Small intestine (tissue), 7 donors: ENCODE measurements around the gene MYBBP1A. TPM values are rescaled to one million over a fixed set of nuclear protein-coding genes. Genes with fewer than 3 reads are reported as not detected.

Experiments used
- DNase-seq, 2 donors: peaks; one replicate each; pipeline versions ENCODE4 v3.0.0 to v3.0.0-alpha.2; 2013
- FAIRE-seq: peaks from 2 replicates; lab custom pipeline; 2012; peaks lifted over from hg19 to GRCh38; lab: Jason Lieb, UNC
- H3K27ac ChIP-seq, 3 donors: one replicate each; pipeline ENCODE4 v1.5.1; 2013; ENCODE audit warnings: low read length in 2 of 3, mild to moderate bottlenecking in 2 of 3, control low read depth in 1 of 3, inconsistent platforms in 1 of 3, low read depth in 1 of 3, moderate library complexity in 1 of 3
- H3K27me3 ChIP-seq, 3 donors: one replicate each; pipeline ENCODE4 v1.6.1; 2013; ENCODE audit warnings: low read length in 3 of 3, inconsistent platforms in 1 of 3; ENCODE audit not compliant: control insufficient read depth in 3 of 3, insufficient read depth in 3 of 3
- H3K36me3 ChIP-seq, 3 donors: one replicate each; pipeline ENCODE4 v1.6.1; 2013; ENCODE audit warnings: low read length in 3 of 3, inconsistent platforms in 1 of 3, low read depth in 1 of 3, mild to moderate bottlenecking in 1 of 3, moderate library complexity in 1 of 3; ENCODE audit not compliant: control insufficient read depth in 3 of 3, insufficient read depth in 2 of 3
- H3K4me1 ChIP-seq, 3 donors: one replicate each; pipeline ENCODE4 v1.6.1; 2013; ENCODE audit warnings: low read length in 2 of 3, inconsistent platforms in 1 of 3, low read depth in 1 of 3, mild to moderate bottlenecking in 1 of 3, moderate library complexity in 1 of 3; ENCODE audit not compliant: control insufficient read depth in 3 of 3, insufficient read depth in 2 of 3
- H3K4me3 ChIP-seq, 3 donors: one replicate each; pipeline ENCODE4 v1.5.1; 2013; ENCODE audit warnings: low read length in 3 of 3, control low read depth in 1 of 3, inconsistent platforms in 1 of 3, low read depth in 1 of 3, mild to moderate bottlenecking in 1 of 3, moderate library complexity in 1 of 3
- H3K9me3 ChIP-seq, 2 donors: one replicate each; pipeline ENCODE4 v1.6.1; 2013; ENCODE audit warnings: low read depth in 1 of 2, low read length in 1 of 2; ENCODE audit not compliant: control insufficient read depth in 2 of 2, insufficient read depth in 1 of 2
- WGBS, 3 donors: extraction: QIAGEN DNeasy Blood & Tissue Kit; methylation state at CpG; one replicate each; pipeline ENCODE4 v1.1.7; 2013; 5-methylcytosine and 5-hydroxymethylcytosine counted together
- polyA plus RNA-seq, 4 donors: library from polyadenylated mRNA; stranded (reverse) in 3 of 4; unstranded in 1 of 4; fragments of 200-250 nt in 3 of 4; fragments of 120-200 nt in 1 of 4; gene quantifications; one replicate each; pipeline versions ENCODE4 v1.2.1 to v1.2.3, GENCODE V29; 2013
- donor health status: healthy with polysubstance abuse.
- donor health status: control.
- donor health status: control.
- donor health status: Bipolar disorder and iron deficiency.
- donor health status: healthy.

MYBBP1A gene
- polyA plus RNA-seq, 4 donors, result 15.0 to 43.5 (median 25.1) TPM

GRCh38 chr17:4587195-4587594 lies 32.0 kb upstream of the MYBBP1A start:
- H3K36me3 ChIP-seq, result peaks cover 0 to 5% (median 0%) of the 10 kb centered on the region in 3 donors
- WGBS, 3 donors, result 80 to 94% (median 91%) methylated on average over 7 of the region's 7 CpGs
- H3K9me3 ChIP-seq, result no peaks in the 10 kb centered on the region
- H3K27me3 ChIP-seq, result peaks cover 11 to 23% (median 18%) of the 10 kb centered on the region in 3 donors
- peak overlapping the region in 1 of 3 donors; percentile 17 for H3K27ac ChIP-seq
- FAIRE-seq, result no peak
- no peak overlapping the region for H3K4me3 ChIP-seq
- peaks cover 0 to 42% (median 0%) of the 10 kb centered on the region in 3 donors for H3K4me1 ChIP-seq
- no peak for DNase-seq

GRCh38 chr17:4586043-4586442 lies 30.9 kb upstream of the MYBBP1A start:
- Histone ChIP-seq H3K4me3 (peak overlapping the region in 1 of 3 donors; percentile 46), H3K27me3 (peaks cover 11 to 23% (median 18%) of the 10 kb centered on the region in 3 donors), H3K9me3 (no peaks in the 10 kb centered on the region), H3K4me1 (peaks cover 0 to 42% (median 0%) of the 10 kb centered on the region in 3 donors), H3K36me3 (peaks cover 0 to 2% (median 0%) of the 10 kb centered on the region in 3 donors), H3K27ac (no peak overlapping the region)
- DNase-seq (peak in 1 of 2 donors; percentile 15), FAIRE-seq (no peak)
- 79 to 84% (median 79%) methylated on average over 9 of the region's 9 CpGs for WGBS, 3 donors

- Histone ChIP-seq H3K4me3 (peak overlapping the region in 1 of 3 donors; percentile 46), H3K4me1 (peaks cover 0 to 42% (median 0%) of the 10 kb centered on the region in 3 donors), H3K9me3 (no peaks in the 10 kb centered on the region), H3K36me3 (peaks cover 0 to 2% (median 0%) of the 10 kb centered on the region in 3 donors), H3K27me3 (peaks cover 11 to 23% (median 18%) of the 10 kb centered on the region in 3 donors), H3K27ac (no peak overlapping the region)
- FAIRE-seq (no peak), DNase-seq (no peak)
- WGBS, 3 donors, result 37 to 66% (median 51%) methylated on average over 7 of the region's 7 CpGs
Observed at GRCh38 chr17:4585638-4585994, 30.4 kb upstream of the MYBBP1A start.

GRCh38 chr17:4584917-4585637 lies 29.9 kb upstream of the MYBBP1A start:
- H3K4me1 ChIP-seq, result peaks cover 0 to 42% (median 0%) of the 10 kb centered on the region in 3 donors
- FAIRE-seq (no peak), DNase-seq (peak in 1 of 2 donors; percentile 65)
- H3K4me3 ChIP-seq, result peak overlapping the region in 2 of 3 donors; percentile 46 to 49
- H3K27me3 ChIP-seq, result peaks cover 11 to 23% (median 18%) of the 10 kb centered on the region in 3 donors
- H3K27ac ChIP-seq, result no peak overlapping the region
- WGBS, 3 donors, result 8 to 20% (median 18%) methylated on average over 32 to 57 of the region's 57 CpGs
- peaks cover 0 to 2% (median 0%) of the 10 kb centered on the region in 3 donors for H3K36me3 ChIP-seq
- H3K9me3 ChIP-seq, result no peaks in the 10 kb centered on the region

- 0 to 2% (median 1%) methylated on average over 53 to 100 of the region's 100 CpGs for WGBS, 3 donors
- no peaks in the 10 kb centered on the region for H3K9me3 ChIP-seq
- FAIRE-seq (no peak), DNase-seq (peak in 1 of 2 donors; percentile 76)
- peaks cover 0 to 42% (median 0%) of the 10 kb centered on the region in 3 donors for H3K4me1 ChIP-seq
- peak within 1 kb of the TSS in 1 of 3 donors; percentile 21 for H3K27ac ChIP-seq
- peaks cover 11 to 23% (median 18%) of the 10 kb centered on the region in 3 donors for H3K27me3 ChIP-seq
- H3K4me3 ChIP-seq, result peak within 1 kb of the TSS in 2 of 3 donors; percentile 49 to 52
- peaks cover 0 to 2% (median 0%) of the 10 kb centered on the region in 3 donors for H3K36me3 ChIP-seq
Observed at GRCh38 chr17:4584101-4584916, 29.1 kb upstream of the MYBBP1A start, which contains the start of gene SMTNL2. Gene SMTNL2, plus strand, starts transcription at chr17:4584529. Its CDS starts 77 bp downstream, at chr17:4584606.

- Histone ChIP-seq H3K9me3 (no peaks in the 10 kb centered on the region), H3K4me3 (peak overlapping the region in 2 of 3 donors; percentile 49 to 52), H3K4me1 (peaks cover 0 to 40% (median 0%) of the 10 kb centered on the region in 3 donors), H3K27me3 (peaks cover 11 to 23% (median 18%) of the 10 kb centered on the region in 3 donors), H3K36me3 (peaks cover 0 to 2% (median 0%) of the 10 kb centered on the region in 3 donors), H3K27ac (peak overlapping the region in 1 of 3 donors; percentile 21)
- WGBS, 3 donors, result 20 to 34% (median 31%) methylated on average over 10 to 12 of the region's 12 CpGs
- FAIRE-seq, result no peak
- DNase-seq, result peak in 1 of 2 donors; percentile 75
Observed at GRCh38 chr17:4583782-4584100, 28.6 kb upstream of the MYBBP1A start.

GRCh38 chr17:4583206-4583605 lies 28.0 kb upstream of the MYBBP1A start:
- Histone ChIP-seq H3K27me3 (peaks cover 11 to 23% (median 18%) of the 10 kb centered on the region in 3 donors), H3K27ac (no peak overlapping the region), H3K4me3 (no peak overlapping the region), H3K36me3 (peaks cover 0 to 2% (median 0%) of the 10 kb centered on the region in 3 donors), H3K4me1 (peaks cover 0 to 35% (median 0%) of the 10 kb centered on the region in 3 donors), H3K9me3 (no peaks in the 10 kb centered on the region)
- no peak for DNase-seq
- FAIRE-seq, result no peak
- 75 to 86% (median 77%) methylated on average over 3 of the region's 3 CpGs for WGBS, 3 donors

GRCh38 chr17:4582691-4583090 lies 27.5 kb upstream of the MYBBP1A start:
- peaks cover 0 to 2% (median 0%) of the 10 kb centered on the region in 3 donors for H3K36me3 ChIP-seq
- H3K27me3 ChIP-seq, result peaks cover 11 to 23% (median 18%) of the 10 kb centered on the region in 3 donors
- FAIRE-seq (no peak), DNase-seq (no peak)
- no peak overlapping the region for H3K27ac ChIP-seq
- H3K9me3 ChIP-seq, result no peaks in the 10 kb centered on the region
- H3K4me3 ChIP-seq, result no peak overlapping the region
- WGBS, 3 donors, result 80 to 84% (median 82%) methylated on average over 8 of the region's 8 CpGs
- peaks cover 0 to 30% (median 0%) of the 10 kb centered on the region in 3 donors for H3K4me1 ChIP-seq
